GM20431 (cell line): ENCODE data around the gene ULBP1.
"Not testable (repeated sequence)": the region's sequence is repeated elsewhere in the genome, so short reads cannot be mapped to it uniquely, and the experiment has no call there.

ENCODE experiments used
- in situ Hi-C: fragments of 300-500 bp; cut with MseI, MboI; formaldehyde crosslinking; loops from one replicate; pipeline ENCODE4 v1.15.0; 2020; ENCODE audit warnings: low sequenced_read_pairs; ENCODE audit not compliant: unreplicated experiment

The ULBP1 gene

DNA sequence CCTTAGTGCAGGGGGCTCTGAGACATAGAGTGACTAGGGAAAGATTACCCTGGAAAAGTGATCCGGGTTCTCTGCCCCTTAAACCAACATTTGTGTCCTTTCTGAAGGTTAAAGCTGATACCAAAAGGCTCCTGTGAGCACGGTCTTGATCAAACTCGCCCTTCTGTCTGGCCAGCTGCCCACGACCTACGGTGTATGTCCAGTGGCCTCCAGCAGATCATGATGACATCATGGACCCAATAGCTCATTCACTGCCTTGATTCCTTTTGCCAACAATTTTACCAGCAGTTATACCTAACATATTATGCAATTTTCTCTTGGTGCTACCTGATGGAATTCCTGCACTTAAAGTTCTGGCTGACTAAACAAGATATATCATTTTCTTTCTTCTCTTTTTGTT, 15.1 kb upstream of the ULBP1 start:
- in situ Hi-C loops, result no loop called here

DNA sequence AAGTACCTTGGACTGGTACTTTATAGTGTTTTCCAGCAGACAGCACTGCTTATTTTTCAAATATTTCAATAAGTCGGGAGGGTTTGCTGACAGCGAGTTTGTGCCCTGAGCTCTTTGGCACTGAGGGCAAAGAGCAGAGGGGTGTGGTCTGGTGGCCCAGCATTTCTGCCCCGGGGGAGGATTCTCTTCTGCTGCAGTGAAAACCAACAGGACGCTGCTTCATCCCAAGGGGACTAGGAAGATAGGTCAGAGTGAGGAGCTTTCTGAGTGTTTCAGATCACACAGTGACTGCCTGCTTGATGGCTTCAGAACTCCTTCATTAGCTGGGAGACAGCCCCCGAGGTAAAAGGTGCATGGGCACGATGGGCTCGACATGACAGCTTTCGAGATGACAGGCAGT, 13.3 kb upstream of the ULBP1 start:
- in situ Hi-C loops, result no loop called here

DNA sequence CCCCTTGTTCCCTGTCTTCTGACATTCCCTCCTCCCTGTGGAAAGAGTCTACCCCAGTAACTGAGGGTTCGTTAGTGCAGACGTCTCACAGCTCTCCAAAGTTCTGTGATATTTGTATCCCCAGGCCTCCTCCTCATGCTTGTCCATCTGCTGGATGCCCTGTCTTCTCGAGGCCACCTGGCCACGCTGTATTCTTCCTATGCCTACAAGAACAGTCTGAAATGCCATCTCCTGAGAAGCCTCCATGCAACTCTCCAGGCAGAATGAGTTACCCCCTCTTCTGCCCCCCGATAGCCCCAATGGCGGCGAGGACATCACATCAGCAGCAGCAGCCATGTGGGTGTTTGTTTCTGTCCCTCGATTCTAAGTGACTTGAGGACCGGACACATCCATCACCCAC, 12.6 kb upstream of the ULBP1 start:
- in situ Hi-C loops, result no loop called here

DNA sequence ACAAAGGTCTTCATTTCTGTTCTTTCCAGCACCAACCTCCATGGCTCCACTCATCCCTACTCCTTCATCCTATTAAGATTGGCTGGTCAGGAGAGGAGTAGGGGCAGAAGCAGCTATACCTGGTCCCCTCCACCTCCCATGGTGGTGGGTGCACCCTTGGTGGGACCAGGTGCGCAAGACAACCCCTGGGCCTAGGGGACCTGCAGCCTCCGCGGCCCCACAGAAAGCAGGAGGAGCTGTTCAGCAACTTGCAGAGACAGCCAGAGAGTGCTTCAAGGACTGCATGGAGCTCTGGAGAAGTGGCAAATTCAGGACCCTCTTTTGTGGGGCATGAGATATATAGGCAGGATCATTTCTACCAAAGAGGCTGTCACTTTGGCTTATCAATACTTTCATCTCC, 12.1 kb upstream of the ULBP1 start:
- in situ Hi-C loops, result no loop called here

DNA sequence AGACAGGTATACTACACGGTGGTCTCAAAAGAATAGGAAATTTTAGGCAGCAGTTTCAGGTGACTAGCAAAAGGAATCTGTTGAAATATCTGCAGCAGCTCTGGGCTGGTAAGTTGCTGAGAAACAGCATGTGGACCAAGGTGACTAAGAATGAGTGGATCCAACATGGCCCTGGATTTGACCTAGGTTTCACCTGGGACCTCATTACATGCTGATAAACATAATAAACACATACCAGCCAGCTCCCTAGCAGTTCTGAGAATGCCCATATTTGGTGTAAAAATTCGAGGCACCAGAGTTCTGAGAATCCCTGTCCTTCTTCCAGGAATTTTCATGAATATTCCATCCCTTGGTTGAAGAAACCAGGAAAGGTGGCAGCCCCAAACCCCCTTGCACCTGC, 10.4 kb upstream of the ULBP1 start:
- in situ Hi-C loops, result not testable (repeated sequence)

DNA sequence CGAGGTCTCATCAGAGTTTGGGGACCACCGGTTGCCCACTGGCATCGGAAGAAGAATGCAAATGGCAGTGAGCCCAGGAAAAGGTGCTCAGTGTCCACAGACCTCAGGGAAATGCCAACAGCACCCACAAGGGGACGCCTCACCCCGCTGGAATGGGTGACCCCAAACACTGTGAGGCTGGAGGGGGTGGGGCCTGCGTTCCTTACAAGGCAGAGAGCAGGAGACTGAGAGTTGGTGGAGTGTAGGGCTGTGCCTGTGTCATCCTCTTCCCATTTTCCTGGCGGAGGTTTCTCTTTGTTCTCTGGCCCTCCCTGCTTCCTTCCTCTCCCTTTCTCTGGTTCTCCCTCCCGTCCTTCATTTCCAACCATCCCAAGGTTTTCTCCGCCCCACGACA, 9.8 kb upstream of the ULBP1 start:
- in situ Hi-C loops, result not testable (repeated sequence)

DNA sequence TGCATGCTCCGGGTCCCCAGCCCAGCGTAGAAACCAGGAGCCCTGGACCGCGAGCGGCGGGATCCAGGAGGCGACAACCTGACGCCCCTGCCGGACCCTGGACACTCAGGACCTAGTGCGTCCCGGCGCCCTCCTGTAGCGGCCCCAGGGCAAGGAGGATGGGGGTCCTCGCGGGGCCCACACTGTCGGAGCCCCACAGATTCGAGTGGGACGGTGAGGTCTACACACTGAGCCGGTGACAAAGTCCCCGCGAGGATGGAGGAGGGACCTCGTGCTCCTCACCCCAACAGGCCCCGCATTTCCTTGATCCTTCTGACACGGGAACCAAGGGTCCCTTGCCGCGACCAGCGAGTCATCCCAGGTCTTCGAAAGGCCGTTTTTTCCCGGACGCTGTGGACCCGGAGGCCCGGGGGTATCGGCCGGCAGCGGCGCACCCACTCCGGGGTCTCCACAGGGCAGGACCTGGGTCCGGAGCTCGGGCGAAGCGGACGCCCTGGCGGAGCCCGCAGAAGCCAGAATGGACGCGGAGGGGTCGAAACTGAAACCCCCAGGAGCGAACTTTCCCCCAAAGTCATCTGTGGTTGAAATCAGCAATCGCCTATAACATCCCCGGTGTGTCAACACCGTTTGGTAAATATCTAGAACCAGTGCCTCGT, 9.3 kb upstream of the ULBP1 start:
- in situ Hi-C loops, result not testable (repeated sequence)

DNA sequence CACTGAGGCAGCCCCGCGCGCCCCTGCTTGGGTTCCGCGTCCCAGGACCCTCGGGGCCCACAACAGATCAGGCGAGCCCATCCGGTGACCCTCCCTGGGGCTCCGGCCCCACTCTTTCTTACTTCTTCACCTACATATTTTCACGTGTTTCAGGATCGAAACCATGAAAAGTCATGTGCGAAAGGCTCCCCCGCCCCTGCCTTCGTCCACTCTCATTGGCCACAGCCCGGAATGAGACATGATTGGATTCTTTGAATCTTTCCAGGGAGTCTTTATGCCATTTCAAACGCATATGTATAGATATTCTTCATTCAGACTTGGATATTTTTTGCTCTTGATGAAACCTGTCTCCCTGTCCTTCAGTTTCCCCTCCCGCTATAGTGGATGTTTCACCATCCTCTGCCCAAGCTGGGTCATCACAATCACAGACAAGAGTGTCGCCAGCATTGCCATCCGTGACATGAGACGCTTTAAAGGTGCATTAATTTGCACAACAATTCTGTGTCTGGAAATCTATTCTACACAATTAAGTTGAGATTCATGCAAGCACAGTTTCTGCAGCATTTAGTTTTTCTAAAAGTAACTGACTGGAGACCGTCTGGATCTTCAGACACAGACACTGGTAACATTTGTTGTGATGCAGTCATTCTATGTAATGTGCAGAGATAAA, 8.6 kb upstream of the ULBP1 start:
- in situ Hi-C loops, result not testable (repeated sequence)

DNA sequence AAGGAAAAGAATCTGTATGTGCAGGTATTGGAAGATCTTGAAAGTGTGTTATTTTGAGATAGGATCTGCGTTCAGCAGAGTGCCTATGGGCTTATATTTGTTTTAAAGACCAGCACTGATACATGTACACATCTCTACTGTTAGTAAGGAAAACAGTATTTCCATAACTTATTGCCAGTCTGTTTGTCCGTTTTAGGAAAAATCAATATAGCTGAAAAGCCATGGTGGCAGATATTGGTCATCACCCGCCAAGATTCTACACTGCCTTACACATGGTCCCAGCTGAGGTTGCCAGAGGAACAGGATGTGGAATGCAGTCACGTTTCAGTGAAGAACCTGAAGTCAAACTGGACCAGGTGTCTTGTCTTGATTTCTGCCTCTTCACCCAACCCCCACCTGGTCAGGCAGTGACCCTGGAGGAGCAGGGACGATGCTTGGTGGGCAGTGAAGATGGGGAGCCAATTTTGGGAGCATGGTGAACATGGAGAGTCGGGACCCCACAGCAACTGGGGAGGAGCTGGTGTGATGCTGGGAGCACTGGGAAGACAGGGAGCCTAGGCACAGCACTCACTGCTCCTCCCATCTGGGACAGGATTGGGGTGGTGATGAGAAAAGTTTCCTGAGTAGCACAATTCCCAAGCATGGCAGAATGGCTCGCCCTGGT, 8.0 kb upstream of the ULBP1 start:
- in situ Hi-C loops, result not testable (repeated sequence)

DNA sequence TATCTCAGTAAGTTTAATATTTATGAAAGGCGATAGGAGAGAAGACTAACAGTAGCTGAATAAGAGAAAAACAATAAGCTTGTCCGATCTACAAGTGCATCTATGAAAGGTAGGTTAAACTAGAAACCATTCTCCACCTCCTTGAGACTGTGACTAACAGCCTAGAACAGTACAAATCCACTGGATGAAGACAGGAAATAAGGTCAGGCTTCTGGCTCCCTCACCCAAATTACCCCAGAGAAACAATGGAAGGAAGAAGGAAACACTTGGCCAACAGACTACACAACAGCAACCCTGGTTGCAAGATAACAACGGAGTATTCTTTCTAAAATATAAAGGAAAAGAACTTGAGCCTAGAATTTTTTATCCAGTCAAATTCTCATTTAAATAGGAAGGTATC, 5.6 kb upstream of the ULBP1 start:
- in situ Hi-C loops, result not testable (repeated sequence)

DNA sequence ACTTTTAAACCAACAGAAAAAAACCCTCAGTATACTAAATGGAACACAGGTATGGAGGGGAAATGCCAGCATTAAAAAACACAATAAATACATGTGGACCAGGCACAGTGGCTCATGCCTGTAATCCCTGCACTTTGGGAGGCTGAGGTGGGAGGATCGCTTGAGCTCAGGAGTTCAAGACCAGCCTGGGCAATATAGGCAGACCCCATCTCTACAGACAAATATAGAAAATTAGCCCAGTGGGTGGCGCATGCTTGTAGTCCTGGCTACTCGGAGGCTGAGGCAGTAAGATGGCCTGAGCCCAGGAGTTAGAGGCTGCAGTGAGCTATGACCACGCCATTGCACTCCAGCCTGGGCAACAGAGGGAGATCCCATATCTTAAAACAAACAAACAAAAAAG, 3.9 kb upstream of the ULBP1 start:
- in situ Hi-C loops, result not testable (repeated sequence)

DNA sequence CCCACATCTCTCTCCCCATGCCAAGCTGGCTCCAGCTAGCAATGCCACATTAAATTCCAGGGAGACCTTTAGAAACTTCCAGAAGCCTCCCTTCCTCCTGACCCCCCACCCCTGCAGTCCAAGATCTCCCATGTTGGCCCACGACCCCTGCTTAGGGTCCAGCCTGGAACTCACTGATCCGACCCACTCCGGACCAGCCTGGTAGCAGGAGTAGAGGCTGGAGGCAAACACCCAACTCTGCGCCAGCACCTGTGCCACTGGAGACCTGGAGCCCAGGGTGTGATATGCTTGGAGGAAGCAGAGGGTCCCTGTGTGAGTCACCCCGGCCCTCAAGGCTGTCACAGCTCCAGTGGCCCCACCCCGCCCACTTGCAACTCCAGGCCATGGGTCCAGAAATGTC, 3.3 kb upstream of the ULBP1 start:
- in situ Hi-C loops, result no loop called here

DNA sequence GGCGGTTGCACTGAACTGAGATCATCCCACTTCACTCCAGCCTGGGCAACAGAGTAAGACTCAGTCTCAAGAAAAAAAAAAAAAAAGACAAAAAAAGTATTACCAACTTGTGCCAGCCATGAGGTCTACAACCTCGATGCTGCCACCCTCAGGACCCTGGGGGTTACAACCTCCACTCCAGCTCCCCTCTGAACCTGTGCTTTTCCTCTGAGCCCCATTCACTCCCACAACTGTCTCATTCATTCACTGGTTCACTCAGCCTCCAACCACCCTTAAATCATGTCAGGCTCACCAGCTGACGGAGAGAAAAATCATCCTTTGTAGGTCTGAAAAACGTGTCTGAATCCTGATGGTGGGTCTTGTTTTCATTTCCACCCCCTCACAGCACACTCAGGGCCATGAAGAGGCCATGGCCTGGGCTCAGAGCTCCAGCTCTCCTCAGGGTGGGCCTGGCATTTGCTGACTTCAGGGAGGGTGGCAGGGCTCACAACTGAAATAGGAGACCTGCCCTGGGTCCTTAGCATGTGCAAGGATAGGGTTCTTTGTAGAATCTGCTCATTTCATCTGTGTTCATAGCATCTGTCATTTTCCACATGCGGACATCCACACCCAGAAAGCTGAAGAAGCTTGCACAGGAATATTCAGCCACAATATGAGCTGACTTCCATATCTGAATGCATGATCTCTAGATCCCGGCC, 1.9 kb upstream of the ULBP1 start:
- in situ Hi-C loops, result no loop called here

DNA sequence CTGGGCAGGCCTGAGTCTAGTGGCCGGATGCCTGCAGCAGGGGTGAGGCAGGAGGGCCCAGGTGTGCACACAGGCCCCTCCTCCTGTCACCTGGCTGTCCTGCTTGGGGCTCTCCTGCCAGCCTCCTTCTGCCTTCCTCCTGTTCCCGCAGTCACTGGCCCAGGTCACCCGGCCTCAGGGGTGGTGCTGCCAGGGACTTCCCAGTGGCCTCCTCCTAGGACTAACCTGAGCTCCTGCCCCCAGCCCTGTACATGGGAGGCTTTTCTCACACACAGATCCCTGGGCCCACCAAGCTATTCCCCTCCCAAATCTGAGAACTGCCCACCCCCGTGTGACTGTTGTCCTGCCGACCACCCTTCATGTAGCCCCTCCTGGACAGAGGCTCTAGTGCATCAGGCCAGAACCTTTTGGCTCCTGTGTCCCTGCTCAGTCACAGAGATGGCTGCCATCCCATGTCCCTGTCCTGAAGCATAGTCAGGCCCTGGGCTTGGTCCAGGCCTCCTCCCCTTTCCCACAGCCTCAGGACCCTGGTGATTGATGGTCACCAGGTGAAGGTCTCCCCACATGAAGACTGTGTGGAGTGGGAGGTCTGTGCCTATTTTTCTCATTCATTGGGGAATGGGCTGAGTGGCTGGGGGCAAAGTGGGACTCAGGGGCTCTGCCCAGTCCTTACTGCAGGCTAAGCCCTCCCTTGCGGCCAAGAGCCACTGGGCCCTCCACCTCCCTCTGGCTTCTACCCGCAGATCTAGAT, 1.1 kb upstream of the ULBP1 start:
- in situ Hi-C loops, result no loop called here

DNA sequence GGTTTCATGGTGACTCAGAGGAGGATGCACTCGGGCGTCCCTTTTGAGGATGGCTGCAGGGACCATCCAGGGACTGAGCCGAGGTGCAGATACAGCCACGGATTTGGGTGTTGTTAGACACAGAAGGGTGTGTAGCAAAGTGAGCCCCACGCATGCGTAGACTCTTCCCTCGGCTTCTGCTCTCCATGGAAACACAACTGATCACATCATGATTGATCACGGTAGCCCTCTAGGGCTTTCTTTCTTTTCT, 606 bp upstream of the ULBP1 start:
- in situ Hi-C loops, result no loop called here

DNA sequence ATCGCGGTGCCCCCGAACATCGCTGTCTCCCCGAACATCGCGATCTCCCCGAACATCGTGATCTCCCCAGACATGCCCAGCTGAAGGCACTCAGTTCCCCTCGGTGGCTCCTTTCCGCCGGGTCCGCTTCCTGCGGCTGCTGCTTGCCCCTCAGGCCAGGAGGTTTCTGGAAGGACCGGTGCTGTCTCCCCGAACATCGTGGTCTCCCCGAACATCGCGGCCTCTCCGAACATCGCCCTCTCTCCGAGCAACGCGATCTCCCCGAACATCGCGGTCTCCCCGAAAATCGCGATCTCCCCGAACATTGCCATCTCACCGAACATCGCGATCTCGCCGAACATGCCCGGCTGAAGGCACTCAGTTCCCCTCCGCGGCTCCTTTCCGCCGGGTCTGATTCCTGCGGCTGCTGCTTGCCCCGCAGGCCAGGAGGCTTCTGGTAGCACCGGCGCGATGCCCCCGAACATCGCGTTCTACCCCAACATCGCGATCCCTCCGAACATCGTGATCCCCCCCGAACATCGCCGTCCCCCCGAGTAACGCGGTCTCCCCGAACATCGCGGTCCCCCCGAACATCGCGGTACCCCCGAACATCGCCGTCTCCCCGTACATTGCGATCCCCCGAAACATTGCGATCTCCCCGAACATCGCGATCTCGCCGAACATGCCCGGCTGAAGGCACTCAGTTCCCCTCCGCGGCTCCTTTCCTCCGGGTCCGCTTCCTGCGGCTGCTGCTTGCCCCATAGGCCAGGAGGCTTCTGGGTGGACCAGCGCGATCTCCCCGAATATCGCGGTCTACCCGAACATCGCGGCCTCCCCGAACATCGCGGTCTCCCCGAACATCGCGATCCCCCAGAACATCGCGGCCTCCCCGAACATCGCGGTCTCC, 808 bp downstream of the ULBP1 start:
- in situ Hi-C loops, result no loop called here

DNA sequence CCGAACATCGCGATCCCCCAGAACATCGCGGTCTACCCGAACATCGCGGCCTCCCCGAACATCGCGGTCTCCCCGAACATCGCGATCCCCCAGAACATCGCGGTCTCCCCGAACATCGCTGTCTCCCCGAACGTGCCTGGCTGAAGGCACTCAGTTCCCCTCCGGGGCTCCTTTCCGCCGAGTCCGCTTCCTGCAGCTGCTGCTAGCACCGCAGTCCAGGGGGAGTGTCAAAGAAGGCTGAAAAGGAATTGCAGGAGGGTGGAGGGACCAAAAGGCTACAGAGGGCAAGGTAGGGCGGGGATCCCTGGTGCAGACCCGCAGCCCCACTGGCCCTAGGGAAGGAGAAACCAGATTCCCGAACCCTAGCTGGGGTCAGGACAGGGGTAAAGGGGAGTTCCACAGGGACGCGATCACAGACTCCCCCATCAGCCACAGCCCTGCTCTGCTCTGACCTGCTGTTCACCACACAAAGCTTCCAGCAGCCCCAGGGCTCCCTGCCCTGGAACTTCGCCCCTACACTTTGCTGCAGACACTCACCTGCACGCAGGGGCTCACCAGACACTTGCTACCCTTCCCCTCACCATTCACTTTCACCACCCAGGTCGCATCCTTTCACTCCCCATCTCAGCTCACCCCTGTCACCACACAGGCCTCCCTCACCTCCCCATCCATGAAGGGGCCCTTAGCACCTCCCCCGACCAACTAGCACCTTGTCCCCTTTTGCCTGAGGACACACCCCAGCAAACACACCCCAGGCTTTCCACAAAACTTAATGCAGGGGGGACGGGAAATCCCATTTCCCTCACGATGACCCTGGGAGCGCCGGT, 1.7 kb downstream of the ULBP1 start:
- in situ Hi-C loops, result no loop called here

DNA sequence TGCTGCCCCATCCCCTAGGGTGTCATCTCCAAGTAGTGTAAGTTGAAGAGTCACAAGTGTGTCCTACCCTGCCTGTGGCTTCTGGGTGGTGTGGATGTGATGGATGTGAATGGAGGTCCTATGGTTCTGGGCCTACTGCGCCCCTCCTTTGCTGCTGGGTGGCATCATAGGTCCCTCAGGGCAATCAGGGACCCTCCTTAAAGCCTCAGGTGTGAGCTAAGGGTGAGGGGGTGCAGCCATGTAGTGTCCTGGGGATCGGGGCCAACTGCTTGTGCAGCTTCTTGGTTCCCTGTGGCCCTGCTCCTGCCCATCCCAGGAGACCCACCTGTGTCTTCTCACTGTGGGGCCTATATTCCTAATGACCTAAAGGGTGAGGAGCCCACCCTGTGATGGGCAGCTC, 2.6 kb downstream of the ULBP1 start:
- in situ Hi-C loops, result not testable (repeated sequence)

DNA sequence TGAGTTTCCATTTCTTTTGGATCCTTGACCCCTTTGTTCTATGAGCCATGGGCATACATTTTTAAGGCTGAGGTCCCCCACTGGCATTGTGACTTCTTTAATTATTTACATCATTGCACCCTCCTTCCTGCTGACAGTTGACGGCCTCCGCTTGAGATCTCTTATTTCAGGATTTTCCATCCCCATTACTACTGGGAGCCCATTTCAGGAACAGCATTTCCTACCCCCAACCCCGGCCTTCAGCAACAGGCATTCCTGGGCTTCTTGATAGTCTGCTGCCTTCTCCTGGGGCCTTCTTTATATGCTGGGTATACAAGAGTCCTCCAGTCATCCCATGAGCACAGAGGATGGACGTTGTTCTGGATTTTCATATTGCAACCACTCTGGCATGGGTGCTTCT, 3.8 kb downstream of the ULBP1 start:
- in situ Hi-C loops, result no loop called here
